ENCODE data around the gene AAMDC. TPM values are rescaled to one million over a fixed set of nuclear protein-coding genes. Genes with fewer than 3 reads are reported as not detected.
A peak's percentile ranks its signal among the peaks of the same experiment; 100 is the strongest.

The AAMDC gene
- total and polyA plus RNA-seq, 2 of the 13 experiments (the other 11 are each of a cell fraction or from before 2014, with no cell fraction given) = 18.1 to 35.6 TPM

DNA sequence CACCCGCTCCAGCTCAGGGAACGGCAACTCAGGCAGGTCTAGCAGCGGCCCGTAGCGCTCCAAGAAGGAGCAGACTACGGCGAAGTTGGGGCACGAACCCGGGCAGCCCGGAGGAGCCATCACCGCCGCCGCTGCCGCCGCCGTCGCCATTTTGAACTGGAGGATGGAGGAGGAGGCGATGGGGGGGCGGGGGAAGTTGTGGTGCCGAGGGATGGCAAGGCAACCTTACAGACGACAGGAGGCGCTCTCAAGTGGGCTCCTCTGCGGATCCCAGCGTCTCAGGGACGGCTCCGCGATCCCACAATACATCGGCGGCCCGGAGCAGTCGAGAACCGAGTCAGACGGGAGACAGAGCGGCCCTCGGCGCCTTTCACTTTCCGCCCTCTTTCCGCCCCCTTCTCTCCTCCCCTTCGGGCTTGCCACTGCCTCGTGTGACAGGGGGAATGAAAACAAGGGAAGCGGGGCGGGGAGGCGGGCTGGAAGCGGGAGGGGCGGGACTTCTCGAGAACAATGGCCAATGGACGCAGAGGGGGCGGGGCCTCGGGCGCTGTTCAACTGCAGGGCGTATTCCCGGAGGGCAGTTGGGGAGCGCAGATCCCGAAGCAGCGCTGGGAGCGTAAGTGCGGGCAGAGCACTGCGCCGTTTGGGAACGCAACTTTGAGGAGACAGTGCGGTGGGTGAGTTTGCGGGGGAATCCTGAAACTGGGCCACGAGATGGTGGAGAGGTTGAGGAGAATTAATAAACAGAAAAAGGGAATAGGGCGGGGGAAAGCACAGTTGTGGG lies at the start of gene AAMDC, which contains the start of gene RSF1 (continued):
- TF ChIP-seq ZNF275 (CRISPR knock-in tag; IDR thresholded peaks at IDR 0.05; ENCODE audit: borderline replicate concordance) (no peak), THAP11 (CRISPR knock-in tag; IDR thresholded peaks at IDR 0.05) (peak; percentile 80), CREB3 (CRISPR knock-in tag; IDR thresholded peaks at IDR 0.05) (no peak), ZBTB3 (CRISPR knock-in tag; IDR thresholded peaks at IDR 0.05; ENCODE audit: borderline replicate concordance, low read depth) (no peak; the same call in 1 of the 2 replicates), MZF1 (CRISPR knock-in tag; IDR thresholded peaks at IDR 0.05; ENCODE audit: borderline replicate concordance) (no peak), ZBTB20 (CRISPR knock-in tag; IDR thresholded peaks at IDR 0.05; ENCODE audit: borderline replicate concordance, low read depth) (no peak), KDM5A (IDR thresholded peaks at IDR 0.05; ENCODE audit: borderline replicate concordance, low read length) (peak; percentile 56; the same call in 1 of the 2 replicates), SRSF1 (optimal IDR thresholded peaks at IDR 0.05; ENCODE audit: low read depth, low read length) (peak; percentile 64), YY1 (IDR thresholded peaks at IDR 0.05; ENCODE audit: insufficient read depth, insufficient replicate concordance, low read depth, low read length) (peak; percentile 96), RBM22 (optimal IDR thresholded peaks at IDR 0.05; ENCODE audit: low read length) (no peak), RARA (CRISPR knock-in tag; IDR thresholded peaks at IDR 0.05) (peak; percentile 12; the same call in 1 of the 2 replicates), TFAP4 (IDR thresholded peaks at IDR 0.05; ENCODE audit: borderline replicate concordance, low read depth) (no peak), ZNF317 (CRISPR knock-in tag; IDR thresholded peaks at IDR 0.05) (no peak; the same call in 1 of the 2 replicates), ZNF282 (IDR thresholded peaks at IDR 0.05; ENCODE audit: partially characterized antibody) (no peak), KMT2A (CRISPR knock-in tag; IDR thresholded peaks at IDR 0.05) (peak; percentile 66), PHF20 (CRISPR knock-in tag; IDR thresholded peaks at IDR 0.05) (peak; percentile 64), KDM5B (CRISPR knock-in tag; IDR thresholded peaks at IDR 0.05; ENCODE audit: borderline replicate concordance) (no peak; the same call in 1 of the 2 replicates), GABPA (IDR thresholded peaks at IDR 0.05; ENCODE audit: low read depth, low read length) (peak; percentile 56), GABPA (CRISPR knock-in tag; IDR thresholded peaks at IDR 0.05; ENCODE audit: low read depth) (peak; percentile 82), ZNF879 (CRISPR knock-in tag; IDR thresholded peaks at IDR 0.05) (0 out of 2 replicates have a peak, but pooled peaks have one; percentile 16)
- TF ChIP-seq, protein P1, sequence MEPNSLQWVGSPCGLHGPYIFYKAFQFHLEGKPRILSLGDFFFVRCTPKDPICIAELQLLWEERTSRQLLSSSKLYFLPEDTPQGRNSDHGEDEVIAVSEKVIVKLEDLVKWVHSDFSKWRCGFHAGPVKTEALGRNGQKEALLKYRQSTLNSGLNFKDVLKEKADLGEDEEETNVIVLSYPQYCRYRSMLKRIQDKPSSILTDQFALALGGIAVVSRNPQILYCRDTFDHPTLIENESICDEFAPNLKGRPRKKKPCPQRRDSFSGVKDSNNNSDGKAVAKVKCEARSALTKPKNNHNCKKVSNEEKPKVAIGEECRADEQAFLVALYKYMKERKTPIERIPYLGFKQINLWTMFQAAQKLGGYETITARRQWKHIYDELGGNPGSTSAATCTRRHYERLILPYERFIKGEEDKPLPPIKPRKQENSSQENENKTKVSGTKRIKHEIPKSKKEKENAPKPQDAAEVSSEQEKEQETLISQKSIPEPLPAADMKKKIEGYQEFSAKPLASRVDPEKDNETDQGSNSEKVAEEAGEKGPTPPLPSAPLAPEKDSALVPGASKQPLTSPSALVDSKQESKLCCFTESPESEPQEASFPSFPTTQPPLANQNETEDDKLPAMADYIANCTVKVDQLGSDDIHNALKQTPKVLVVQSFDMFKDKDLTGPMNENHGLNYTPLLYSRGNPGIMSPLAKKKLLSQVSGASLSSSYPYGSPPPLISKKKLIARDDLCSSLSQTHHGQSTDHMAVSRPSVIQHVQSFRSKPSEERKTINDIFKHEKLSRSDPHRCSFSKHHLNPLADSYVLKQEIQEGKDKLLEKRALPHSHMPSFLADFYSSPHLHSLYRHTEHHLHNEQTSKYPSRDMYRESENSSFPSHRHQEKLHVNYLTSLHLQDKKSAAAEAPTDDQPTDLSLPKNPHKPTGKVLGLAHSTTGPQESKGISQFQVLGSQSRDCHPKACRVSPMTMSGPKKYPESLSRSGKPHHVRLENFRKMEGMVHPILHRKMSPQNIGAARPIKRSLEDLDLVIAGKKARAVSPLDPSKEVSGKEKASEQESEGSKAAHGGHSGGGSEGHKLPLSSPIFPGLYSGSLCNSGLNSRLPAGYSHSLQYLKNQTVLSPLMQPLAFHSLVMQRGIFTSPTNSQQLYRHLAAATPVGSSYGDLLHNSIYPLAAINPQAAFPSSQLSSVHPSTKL (CRISPR knock-in tag; IDR thresholded peaks at IDR 0.05) = no peak; the same call in 1 of the 2 replicates
